ENCODE data around the gene PARD3.

DNA sequence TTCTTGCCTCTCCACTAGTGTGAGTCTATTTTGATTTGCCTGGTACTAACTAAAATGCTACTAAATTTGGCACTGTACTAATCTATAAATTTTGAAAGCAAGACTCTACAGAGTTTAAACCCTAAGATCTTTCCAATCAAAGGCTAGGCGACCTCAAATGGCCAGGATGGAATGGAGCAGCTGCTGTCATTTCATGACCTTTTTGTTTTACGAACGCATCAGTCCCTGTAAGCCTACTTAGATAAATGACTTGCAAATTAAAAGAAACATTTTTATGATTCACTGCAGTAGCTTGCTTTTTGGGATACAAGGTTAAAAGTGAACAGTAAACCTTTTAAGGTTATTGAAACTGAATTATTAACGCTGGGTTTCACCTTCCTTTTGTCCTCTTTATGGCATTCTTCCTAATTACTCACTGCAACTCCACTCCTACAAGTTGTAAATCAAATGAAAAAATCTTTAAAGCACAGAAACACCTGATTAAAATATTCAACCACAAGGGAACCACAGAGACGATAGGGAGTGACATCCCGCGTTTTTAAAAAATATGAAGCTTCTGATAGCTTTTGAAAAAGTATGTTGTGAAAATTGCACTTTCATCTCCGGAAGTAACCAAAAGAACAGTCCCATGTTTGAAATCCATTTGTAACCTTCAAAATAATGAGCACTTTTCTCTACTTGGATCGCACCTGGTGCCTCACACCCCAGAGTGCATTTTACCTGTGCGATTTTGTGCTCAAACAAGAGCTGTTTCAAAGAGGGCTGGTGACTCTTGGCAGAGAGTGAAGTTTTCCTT lies 595.1 kb downstream of the PARD3 start:
- TF ChIP-seq, protein P1, sequence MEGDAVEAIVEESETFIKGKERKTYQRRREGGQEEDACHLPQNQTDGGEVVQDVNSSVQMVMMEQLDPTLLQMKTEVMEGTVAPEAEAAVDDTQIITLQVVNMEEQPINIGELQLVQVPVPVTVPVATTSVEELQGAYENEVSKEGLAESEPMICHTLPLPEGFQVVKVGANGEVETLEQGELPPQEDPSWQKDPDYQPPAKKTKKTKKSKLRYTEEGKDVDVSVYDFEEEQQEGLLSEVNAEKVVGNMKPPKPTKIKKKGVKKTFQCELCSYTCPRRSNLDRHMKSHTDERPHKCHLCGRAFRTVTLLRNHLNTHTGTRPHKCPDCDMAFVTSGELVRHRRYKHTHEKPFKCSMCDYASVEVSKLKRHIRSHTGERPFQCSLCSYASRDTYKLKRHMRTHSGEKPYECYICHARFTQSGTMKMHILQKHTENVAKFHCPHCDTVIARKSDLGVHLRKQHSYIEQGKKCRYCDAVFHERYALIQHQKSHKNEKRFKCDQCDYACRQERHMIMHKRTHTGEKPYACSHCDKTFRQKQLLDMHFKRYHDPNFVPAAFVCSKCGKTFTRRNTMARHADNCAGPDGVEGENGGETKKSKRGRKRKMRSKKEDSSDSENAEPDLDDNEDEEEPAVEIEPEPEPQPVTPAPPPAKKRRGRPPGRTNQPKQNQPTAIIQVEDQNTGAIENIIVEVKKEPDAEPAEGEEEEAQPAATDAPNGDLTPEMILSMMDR (IDR thresholded peaks at IDR 0.05): no peak
- TF ChIP-seq POLR2AphosphoS5 (IDR thresholded peaks at IDR 0.05) (no peak), POLR2A (IDR thresholded peaks at IDR 0.05) (no peak)
